Stomach (tissue), 9 donors: Measurements from ENCODE around the gene EXOC1L. TPM values are rescaled to one million over a fixed set of nuclear protein-coding genes. Genes with fewer than 3 reads are reported as not detected.

ENCODE experiments used
- DNase-seq, 2 donors: peaks; one replicate each; pipeline versions ENCODE4 v3.0.0 to v3.0.0-alpha.2; 2013 to 2019
- H3K27ac ChIP-seq, 5 donors: fragments of 200-600 bp in 4 of 5; sonication (generic) in 4 of 5; one replicate each; pipeline ENCODE4 v1.5.1; 2013 to 2019; ENCODE audit warnings: mild to moderate bottlenecking in 1 of 5, moderate library complexity in 1 of 5
- H3K27me3 ChIP-seq, 3 donors: fragments of 200-600 bp; sonication (generic); one replicate each; pipeline ENCODE4 v1.5.1; 2017 to 2019; ENCODE audit warnings: mixed run types in 1 of 3
- H3K36me3 ChIP-seq, 4 donors: fragments of 200-600 bp; sonication (generic); 1 replicate in 3 of 4; 2 replicates in 1 of 4; pipeline ENCODE4 v1.5.1; 2016 to 2019
- H3K4me1 ChIP-seq, 4 donors: fragments of 200-600 bp; sonication (generic); one replicate each; pipeline ENCODE4 v1.5.1; 2016 to 2019
- H3K4me3 ChIP-seq, 4 donors: fragments of 200-600 bp; sonication (generic) in 3 of 4; one replicate each; pipeline ENCODE4 v1.5.1; 2016 to 2019; ENCODE audit warnings: mild to moderate bottlenecking in 1 of 4
- H3K9me3 ChIP-seq, 4 donors: fragments of 200-600 bp; sonication (generic); one replicate each; pipeline ENCODE4 v1.5.1; 2016 to 2019
- CTCF ChIP-seq, 7 experiments: fragments of 450-650 bp in 4 of 7; fragments of 200-600 bp in 3 of 7; sonication (generic) in 3 of 7; IDR thresholded peaks; one replicate each; pipeline ENCODE4 v1.5.1; 2016 to 2019; ENCODE audit warnings: antibody characterized with exemption in 7 of 7, control low read depth in 2 of 7, mild to moderate bottlenecking in 1 of 7
- EP300 ChIP-seq: sonication (generic); formaldehyde crosslinking; IDR thresholded peaks from one replicate; pipeline ENCODE4 v1.6.1; 2017; ENCODE audit warnings: antibody characterized with exemption
- POLR2A ChIP-seq, 4 donors: fragments of 450-650 bp; IDR thresholded peaks; one replicate each; pipeline ENCODE4 v1.6.1; 2016; ENCODE audit warnings: antibody characterized with exemption in 4 of 4, control low read depth in 2 of 4, mild to moderate bottlenecking in 1 of 4, moderate library complexity in 1 of 4
- POLR2AphosphoS5 ChIP-seq, 3 donors: sonication (generic); formaldehyde crosslinking; IDR thresholded peaks; one replicate each; pipeline ENCODE4 v1.6.1; 2016; ENCODE audit warnings: antibody characterized with exemption in 3 of 3
- WGBS, 5 donors: extraction: QIAGEN DNeasy Blood & Tissue Kit in 3 of 5; methylation state at CpG; one replicate each; pipeline versions ENCODE4 v1.1.5 to v1.1.7; 2013 to 2018; 5-methylcytosine and 5-hydroxymethylcytosine counted together
- intact Hi-C: fragments of 100-400 bp; cut with DNase I; formaldehyde crosslinking; loops from one replicate; pipeline ENCODE4 v1.15.1; 2023; ENCODE audit warnings: low total_unique reads
- polyA plus RNA-seq, 3 donors: library from polyadenylated mRNA; stranded (reverse); fragments of 200-250 nt; gene quantifications; one replicate each; pipeline ENCODE4 v1.2.3, GENCODE V29; 2013
- total RNA-seq, 5 donors: library from RNA; depleted of rRNA; stranded (reverse); fragments of >200 nt; gene quantifications; one replicate each; pipeline versions ENCODE4 v1.1.0 to v1.2.3, GENCODE V29; 2014 to 2016
- donor health status: healthy with polysubstance abuse.
- donor health status: Bipolar disorder and iron deficiency.
- donor health status: healthy.

Gene EXOC1L
- total and polyA plus RNA-seq, 8 donors, result 2.0 TPM; not detected in 7

- DNase-seq, result no peak
- peaks cover 0 to 5% (median 0%) of the 10 kb centered on the region in 4 donors for H3K9me3 ChIP-seq
- intact Hi-C loops, result no loop called here
- TF ChIP-seq EP300 (no peak), POLR2AphosphoS5 (IDR thresholded peaks at IDR 0.05) (no peak), POLR2A (IDR thresholded peaks at IDR 0.05) (no peak), CTCF (IDR thresholded peaks at IDR 0.05) (no peak)
- H3K4me1 ChIP-seq, result peaks cover 0 to 10% (median 4%) of the 10 kb centered on the region in 4 donors
- no peak overlapping the region for H3K27ac ChIP-seq
- H3K36me3 ChIP-seq, result no peaks in the 10 kb centered on the region
- no peak overlapping the region for H3K4me3 ChIP-seq
- H3K27me3 ChIP-seq, result peaks cover 0 to 61% (median 20%) of the 10 kb centered on the region in 3 donors
- 48 to 60% (median 56%) methylated on average over 23 of the region's 23 CpGs for WGBS, 5 donors
Measured at GRCh38 chr4:55794053-55794452, 25.5 kb upstream of the EXOC1L start.

- H3K4me3 ChIP-seq, result no peak overlapping the region
- intact Hi-C loops, result no loop called here
Measured at GRCh38 chr4:55795341-55795740, 24.2 kb upstream of the EXOC1L start.

GRCh38 chr4:55801498-55801897, 18.1 kb upstream of the EXOC1L start:
- TF ChIP-seq EP300, result no peak
- no peak for TF ChIP-seq CTCF (IDR thresholded peaks at IDR 0.05)
- TF ChIP-seq POLR2AphosphoS5 (IDR thresholded peaks at IDR 0.05), result no peak
- no peak for TF ChIP-seq POLR2A (IDR thresholded peaks at IDR 0.05)
- 17 to 45% (median 26%) methylated on average over 1 of the region's 1 CpG for WGBS, 5 donors
- no peaks in the 10 kb centered on the region for H3K4me1 ChIP-seq
- H3K9me3 ChIP-seq, result no peaks in the 10 kb centered on the region
- peaks cover 0 to 12% (median 0%) of the 10 kb centered on the region in 3 donors for H3K27me3 ChIP-seq
- no peak overlapping the region for H3K27ac ChIP-seq
- peak in 1 of 2 donors; percentile 27 for DNase-seq
- H3K36me3 ChIP-seq, result no peaks in the 10 kb centered on the region
- H3K4me3 ChIP-seq, result no peak overlapping the region
- intact Hi-C loops, result no loop called here

More at GRCh38 chr4:55795341-55795740, 24.2 kb upstream of the EXOC1L start:
- Histone ChIP-seq H3K27ac (no peak overlapping the region), H3K36me3 (no peaks in the 10 kb centered on the region), H3K4me1 (peaks cover 0 to 10% (median 4%) of the 10 kb centered on the region in 4 donors), H3K9me3 (peaks cover 0 to 5% (median 0%) of the 10 kb centered on the region in 4 donors), H3K27me3 (peaks cover 0 to 51% (median 20%) of the 10 kb centered on the region in 3 donors)
- no peak for TF ChIP-seq EP300
- TF ChIP-seq POLR2A (IDR thresholded peaks at IDR 0.05), result no peak
- no peak for TF ChIP-seq CTCF (IDR thresholded peaks at IDR 0.05)
- no peak for DNase-seq
- 85 to 96% (median 91%) methylated on average over 1 of the region's 1 CpG for WGBS, 5 donors

- intact Hi-C loops, result no loop called here
- TF ChIP-seq CTCF (IDR thresholded peaks at IDR 0.05), result no peak
- TF ChIP-seq POLR2A (IDR thresholded peaks at IDR 0.05), result no peak
- no peak for TF ChIP-seq EP300
- TF ChIP-seq POLR2AphosphoS5 (IDR thresholded peaks at IDR 0.05), result no peak
- Histone ChIP-seq H3K9me3 (no peaks in the 10 kb centered on the region), H3K27ac (no peak overlapping the region), H3K36me3 (no peaks in the 10 kb centered on the region), H3K27me3 (peaks cover 0 to 8% (median 0%) of the 10 kb centered on the region in 3 donors), H3K4me3 (no peak overlapping the region), H3K4me1 (no peaks in the 10 kb centered on the region)
- no peak for DNase-seq
Measured at GRCh38 chr4:55807556-55807955, 12.0 kb upstream of the EXOC1L start.
